Mucosa of descending colon (tissue), 3 donors: ENCODE results near the gene NARS2. TPM values are rescaled to one million over a fixed set of nuclear protein-coding genes. Genes with fewer than 3 reads are reported as not detected.

Experiments used
- ATAC-seq: fragments of 200-7000 bp; cut with Tn5 transposase; one replicate; pipeline ENCODE4 v1.9.1; 2020; ENCODE audit warnings: mild to moderate bottlenecking, moderate library complexity
- DNase-seq, 3 donors: peaks; one replicate each; pipeline ENCODE4 v3.0.0-alpha.2; 2020
- H3K36me3 ChIP-seq: fragments of 200-600 bp; one replicate; pipeline ENCODE4 v1.8.0; 2021; ENCODE audit warnings: low read depth, mild to moderate bottlenecking
- H3K4me1 ChIP-seq: fragments of 200-600 bp; one replicate; pipeline ENCODE4 v1.8.0; 2021; ENCODE audit warnings: low read depth, mild to moderate bottlenecking
- H3K4me3 ChIP-seq: fragments of 200-600 bp; one replicate; pipeline ENCODE4 v1.8.0; 2021; ENCODE audit warnings: mild to moderate bottlenecking
- H3K9me3 ChIP-seq: fragments of 200-600 bp; one replicate; pipeline ENCODE4 v1.8.0; 2021; ENCODE audit warnings: mild to moderate bottlenecking
- CTCF ChIP-seq: fragments of 200-600 bp; IDR thresholded peaks from one replicate; pipeline ENCODE4 v1.8.0; 2022; ENCODE audit warnings: antibody characterized with exemption, mild to moderate bottlenecking
- intact Hi-C, 2 donors: fragments of 100-400 bp; cut with DNase I in 1 of 2; cut with micrococcal nuclease in 1 of 2; formaldehyde crosslinking; loops; one replicate each; pipeline versions ENCODE4 v1.11.0 to v1.11.1; 2022; cut with DNase I, micrococcal nuclease
- total RNA-seq, 3 donors: library from RNA; stranded (reverse); fragmentation: NEBNext Ultra II Directional in 2 of 3; extraction: Animal tissue kit (Norgen Biotek cat#: 25700) in 2 of 3; gene quantifications; one replicate each; pipeline versions ENCODE4 v1.2.1 to v1.2.4, GENCODE V29; 2021 to 2023
- donor health status: DM: no; HTN: no; CAD: no; lungs with moderate emphysema.
- donor health status: DM: no; HTN: no; CAD: no.
- donor health status: DM: no; HTN: yes; CAD: no.

Gene NARS2
- total RNA-seq, 3 donors from 2014 or later = 13.1 to 14.0 (median 13.2) TPM

- intact Hi-C loops = no loop called here
- no peak for TF ChIP-seq CTCF
- ATAC-seq (no peak), DNase-seq (no peak)
- H3K36me3 ChIP-seq = no peaks in the 10 kb centered on the region
- no peak overlapping the region for H3K4me3 ChIP-seq
- H3K9me3 ChIP-seq = peaks cover 12% of the 10 kb centered on the region
- peaks cover 6% of the 10 kb centered on the region for H3K4me1 ChIP-seq
Observed at GRCh38 chr11:78386215-78386941, 188.3 kb downstream of the NARS2 start.

Other genes with a start within 250 kb of the NARS2 start
- 10 to 100 TPM; 21.5 to 36.1 (median 26.6) TPM for gene GAB2, start 157.0 kb downstream of the NARS2 start, total RNA-seq